HuH-7.5 (cell line): ENCODE measurements around the gene HEPH.
"Not testable (repeated sequence)": the region's sequence is repeated elsewhere in the genome, so short reads cannot be mapped to it uniquely, and the experiment has no call there.

Source experiments
- DNase-seq: peaks from one replicate; pipeline ENCODE4 v3.0.0; 2011; ENCODE audit warnings: low spot score

Gene HEPH, protein sequence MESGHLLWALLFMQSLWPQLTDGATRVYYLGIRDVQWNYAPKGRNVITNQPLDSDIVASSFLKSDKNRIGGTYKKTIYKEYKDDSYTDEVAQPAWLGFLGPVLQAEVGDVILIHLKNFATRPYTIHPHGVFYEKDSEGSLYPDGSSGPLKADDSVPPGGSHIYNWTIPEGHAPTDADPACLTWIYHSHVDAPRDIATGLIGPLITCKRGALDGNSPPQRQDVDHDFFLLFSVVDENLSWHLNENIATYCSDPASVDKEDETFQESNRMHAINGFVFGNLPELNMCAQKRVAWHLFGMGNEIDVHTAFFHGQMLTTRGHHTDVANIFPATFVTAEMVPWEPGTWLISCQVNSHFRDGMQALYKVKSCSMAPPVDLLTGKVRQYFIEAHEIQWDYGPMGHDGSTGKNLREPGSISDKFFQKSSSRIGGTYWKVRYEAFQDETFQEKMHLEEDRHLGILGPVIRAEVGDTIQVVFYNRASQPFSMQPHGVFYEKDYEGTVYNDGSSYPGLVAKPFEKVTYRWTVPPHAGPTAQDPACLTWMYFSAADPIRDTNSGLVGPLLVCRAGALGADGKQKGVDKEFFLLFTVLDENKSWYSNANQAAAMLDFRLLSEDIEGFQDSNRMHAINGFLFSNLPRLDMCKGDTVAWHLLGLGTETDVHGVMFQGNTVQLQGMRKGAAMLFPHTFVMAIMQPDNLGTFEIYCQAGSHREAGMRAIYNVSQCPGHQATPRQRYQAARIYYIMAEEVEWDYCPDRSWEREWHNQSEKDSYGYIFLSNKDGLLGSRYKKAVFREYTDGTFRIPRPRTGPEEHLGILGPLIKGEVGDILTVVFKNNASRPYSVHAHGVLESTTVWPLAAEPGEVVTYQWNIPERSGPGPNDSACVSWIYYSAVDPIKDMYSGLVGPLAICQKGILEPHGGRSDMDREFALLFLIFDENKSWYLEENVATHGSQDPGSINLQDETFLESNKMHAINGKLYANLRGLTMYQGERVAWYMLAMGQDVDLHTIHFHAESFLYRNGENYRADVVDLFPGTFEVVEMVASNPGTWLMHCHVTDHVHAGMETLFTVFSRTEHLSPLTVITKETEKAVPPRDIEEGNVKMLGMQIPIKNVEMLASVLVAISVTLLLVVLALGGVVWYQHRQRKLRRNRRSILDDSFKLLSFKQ

DNA sequence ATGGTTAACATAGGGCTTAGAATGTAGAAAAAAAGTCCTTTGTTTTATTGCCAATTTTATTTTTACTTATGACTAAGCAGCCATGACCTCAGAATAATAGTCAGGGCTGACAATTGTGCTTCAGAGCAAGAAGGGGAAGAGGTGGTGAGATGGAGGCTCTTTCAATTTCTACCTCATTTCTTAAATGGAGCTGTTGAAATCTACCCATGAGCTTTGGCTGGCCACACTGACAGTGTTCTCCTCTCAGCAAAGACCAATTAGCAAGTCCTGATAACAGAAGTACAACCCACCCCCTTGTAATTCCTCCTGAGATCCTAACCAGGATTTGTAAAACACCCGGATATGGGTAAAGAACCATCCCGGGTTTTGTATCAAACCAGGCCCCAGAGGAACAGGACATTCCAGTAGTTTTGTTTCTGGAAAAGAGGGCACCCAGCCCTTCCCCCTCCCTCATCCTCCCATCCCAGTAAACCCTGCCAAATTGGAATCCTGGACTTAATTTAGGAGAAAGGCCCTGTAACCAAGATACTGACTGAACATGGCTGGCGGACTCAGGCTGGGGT lies at the start of gene HEPH:
HEPH (plus strand) TSS at position 399 of the 563 bp plus-strand sequence. CDS start 6,324 bp downstream, outside the sequence.
- no peak for DNase-seq

DNA sequence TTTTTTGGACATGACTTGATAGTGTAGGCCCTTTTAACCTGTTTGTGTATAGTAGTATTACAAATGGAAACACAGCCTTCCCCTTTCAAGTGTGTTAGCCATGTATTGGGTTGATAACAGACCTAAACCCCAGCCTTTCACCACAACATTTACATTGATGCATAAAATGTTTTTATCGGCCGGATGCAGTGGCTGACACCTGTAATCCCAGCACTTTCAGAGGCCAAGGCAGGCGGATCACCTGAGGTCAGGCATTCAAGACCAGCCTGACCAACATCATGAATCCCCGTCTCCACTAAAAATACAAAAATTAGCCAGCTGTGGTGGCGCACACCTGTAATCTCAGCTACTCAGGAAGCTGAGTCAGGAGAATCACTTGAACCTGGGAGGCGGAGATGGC lies 45.3 kb upstream of the HEPH start:
- not testable (repeated sequence) for DNase-seq

DNA sequence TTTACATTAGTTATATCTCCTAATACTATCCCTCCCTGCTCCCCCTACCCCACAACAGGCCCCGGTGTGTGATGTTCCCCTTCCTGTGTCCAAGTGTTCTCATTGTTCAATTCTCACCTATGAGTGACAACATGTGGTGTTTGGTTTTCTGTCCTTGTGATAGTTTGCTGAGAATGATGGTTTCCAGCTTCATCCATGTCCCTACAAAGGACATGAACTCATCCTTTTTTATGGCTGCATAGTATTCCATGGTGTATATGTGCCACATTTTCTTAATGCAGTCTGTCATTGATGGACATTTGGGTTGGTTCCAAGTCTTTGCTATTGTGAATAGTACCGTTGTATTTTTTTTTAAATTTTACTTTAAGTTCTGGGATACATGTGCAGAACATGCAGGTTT lies 42.7 kb upstream of the HEPH start:
- DNase-seq: not testable (repeated sequence)

DNA sequence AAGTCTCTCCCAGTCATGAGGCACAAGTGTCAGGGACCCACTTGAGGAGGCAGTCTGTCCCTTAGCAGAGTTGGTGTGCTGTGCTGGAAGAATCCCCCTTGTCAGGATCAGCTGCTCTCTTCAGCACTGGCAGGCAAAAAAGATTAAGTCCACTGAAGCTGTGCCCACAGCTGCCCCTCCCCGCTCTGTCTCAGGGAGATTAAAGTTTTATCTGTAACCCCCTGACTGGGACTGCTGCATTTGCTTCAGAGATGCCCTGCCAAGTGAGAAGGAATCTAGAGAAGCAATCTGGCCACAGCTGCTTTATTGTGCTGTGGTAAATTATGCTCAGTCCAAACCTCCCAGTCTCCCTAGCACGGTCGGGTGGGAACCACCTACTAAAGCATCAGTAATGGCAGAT lies 37.4 kb upstream of the HEPH start:
- no peak for DNase-seq

DNA sequence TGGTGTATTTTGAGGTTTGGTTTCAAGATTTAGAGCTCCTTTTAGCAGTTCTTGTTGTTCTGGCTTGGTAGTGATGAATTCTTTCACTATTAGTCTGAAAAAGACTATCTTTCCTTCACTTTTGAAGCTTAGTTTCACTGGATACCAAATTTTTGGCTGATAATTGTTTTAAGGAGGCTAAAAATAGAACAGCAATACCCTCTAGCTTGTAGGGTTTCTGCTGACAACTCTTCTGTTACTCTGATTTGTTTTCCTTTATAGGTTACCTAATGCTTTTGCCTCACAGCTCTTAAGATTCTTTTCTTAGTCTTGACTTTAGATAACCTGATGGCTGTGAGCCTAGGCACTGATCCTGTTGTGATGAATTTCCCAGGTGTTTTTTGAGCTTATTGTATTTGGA lies 33.6 kb upstream of the HEPH start:
- no peak for DNase-seq

DNA sequence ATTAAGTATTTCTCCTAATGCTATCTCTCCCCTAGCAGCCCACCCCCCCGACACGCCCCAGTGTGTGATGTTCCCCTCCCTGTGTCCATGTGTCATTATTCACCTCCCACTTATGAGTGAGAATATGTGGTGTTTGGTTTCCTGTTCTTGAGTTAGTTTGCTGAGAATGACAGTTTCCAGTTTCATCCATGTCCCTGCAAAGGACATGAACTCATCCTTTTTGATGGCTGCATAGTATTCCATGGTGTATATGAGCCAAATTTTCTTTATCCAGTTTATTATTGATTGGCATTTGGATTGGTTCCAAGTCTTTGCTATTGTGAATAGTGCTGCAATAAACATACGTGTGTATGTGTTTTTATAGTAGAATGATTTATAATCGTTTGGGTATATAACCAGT lies 28.8 kb upstream of the HEPH start:
- not testable (repeated sequence) for DNase-seq

DNA sequence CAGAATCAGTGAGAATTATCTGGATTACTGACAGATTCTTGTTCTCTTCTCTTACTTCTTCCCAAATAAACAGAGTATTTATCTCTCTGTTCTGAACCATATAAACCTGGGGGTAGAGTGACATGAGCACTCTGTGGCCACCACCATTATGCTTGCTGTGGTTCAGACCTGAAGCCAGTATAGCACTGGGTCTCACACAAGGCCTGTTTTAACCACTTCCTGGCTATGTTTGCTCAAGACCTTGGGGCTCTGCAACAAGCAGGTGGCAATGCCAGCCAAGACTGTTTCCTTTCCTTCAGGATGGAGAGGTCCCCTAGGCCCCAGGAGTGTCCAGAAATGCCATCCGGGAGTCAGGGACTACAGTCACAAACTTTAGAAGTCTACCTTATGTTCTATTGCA lies 21.7 kb upstream of the HEPH start:
- no peak for DNase-seq

DNA sequence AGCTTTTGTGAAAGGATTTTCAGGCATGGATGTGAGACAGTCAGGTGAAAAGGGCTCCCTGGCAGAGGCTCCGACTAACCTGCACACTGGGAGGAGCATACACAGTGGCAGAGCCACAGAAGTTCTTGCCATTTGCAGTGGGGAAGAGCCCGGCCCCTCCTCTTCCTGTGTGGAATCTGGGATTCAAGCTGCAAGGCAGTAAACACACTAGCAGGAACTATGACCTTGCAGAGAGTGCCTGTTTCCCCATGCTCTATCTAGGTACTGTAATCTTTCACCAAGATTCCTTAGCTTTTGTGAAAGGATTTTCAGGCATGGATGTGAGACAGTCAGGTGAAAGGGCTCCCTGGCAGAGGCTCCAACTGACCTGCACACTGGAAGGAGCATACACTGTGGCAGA lies 19.8 kb upstream of the HEPH start:
- no peak for DNase-seq

DNA sequence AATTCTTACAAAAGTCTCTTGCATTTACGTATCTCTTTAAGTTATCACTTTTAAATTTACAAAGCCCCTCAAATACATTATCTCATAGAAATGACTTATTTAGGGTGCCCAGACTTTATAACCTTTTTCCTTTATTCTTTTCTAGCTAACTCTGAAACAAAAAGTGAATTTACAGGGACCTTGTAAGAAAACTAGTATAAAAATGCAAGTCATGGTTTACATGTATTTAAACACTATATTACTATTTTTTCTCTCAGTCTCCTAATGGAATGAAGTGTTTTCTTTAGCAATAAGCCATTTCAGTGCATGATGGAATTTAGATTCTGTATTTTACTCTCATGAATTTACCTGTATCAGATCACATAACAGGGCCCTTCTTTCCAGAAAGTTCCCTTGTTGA lies 14.5 kb upstream of the HEPH start:
- DNase-seq: no peak

DNA sequence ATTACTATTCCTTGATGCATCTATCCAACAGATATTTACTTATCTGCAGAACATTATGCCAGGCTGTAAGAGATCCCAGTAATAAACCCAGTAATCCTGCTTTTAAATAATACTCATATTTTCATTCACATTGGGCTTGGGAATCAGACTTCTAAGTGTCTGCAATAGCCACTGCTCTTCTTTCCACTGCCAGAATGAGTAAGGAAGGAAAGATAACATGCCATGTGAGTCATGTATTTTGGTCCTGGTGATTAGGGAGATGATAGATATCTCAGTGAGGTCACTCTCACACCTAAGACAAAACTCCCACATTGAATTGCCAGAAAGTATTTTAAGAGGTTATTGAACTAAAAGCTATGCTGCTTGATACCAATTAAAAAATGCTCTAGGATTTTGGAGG lies 13.9 kb upstream of the HEPH start:
- no peak for DNase-seq

DNA sequence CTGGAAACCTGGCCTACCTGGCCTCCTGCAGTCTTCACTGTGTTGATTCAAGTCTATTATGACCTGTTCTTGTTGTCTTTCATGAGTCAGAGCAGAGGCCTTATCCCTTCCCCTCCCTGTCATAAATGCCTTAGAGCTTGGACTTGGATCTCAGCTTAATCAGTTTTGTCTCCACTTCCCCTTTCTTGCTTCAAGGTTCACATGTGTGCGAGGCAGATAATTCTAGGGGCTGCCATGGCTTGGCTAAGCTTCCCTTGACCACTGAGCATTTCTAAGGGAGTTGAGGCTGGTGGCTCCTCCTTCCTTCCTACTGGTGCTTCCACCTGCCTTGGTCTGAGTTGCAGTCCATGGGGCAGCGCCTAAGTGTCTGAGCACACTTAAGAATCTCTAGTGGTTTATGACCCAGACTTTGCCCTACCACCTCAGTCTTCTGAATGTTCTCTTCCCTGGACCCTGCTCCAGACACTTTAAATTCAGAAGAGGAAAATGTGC lies 1.7 kb upstream of the HEPH start:
- DNase-seq: no peak

DNA sequence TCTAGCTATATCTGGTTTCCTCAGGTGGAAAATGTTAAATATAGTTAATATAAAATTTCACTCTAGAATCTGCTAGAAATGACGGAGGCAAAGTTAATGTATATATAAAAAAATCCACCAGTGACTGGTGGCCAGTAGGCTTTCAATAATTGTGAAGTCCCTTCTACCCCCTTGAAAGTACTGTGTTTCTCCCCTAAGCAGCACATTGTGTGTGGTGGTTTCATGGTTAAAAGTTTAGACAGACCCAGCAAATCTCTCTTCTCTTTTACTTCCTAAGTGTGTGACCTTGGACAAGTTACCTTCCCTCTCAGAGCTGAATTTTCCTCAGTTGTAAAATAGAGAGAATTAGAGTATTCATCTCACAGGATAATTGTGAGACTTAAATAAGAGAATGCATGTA lies 600 bp upstream of the HEPH start:
- no peak for DNase-seq

DNA sequence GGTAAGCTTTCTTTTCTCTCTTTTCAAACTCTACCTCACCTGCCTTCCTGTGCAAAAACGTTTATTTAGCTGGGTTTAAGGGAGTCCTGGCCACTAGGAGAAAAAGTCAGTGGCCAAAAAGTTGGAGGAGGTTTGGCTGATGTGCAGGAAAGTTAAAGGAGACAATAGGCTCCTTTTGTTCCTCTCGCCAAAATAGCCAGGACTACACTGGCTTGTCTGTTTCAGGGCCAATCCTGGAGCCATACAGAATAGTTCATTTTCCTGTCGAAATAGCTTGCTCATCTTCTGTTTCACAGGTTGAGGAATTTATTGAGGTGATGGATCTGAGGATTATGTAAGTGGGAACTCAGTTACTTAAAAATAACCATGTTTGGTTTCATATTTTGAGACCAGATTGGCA lies 423 bp downstream of the HEPH start:
- no peak for DNase-seq

DNA sequence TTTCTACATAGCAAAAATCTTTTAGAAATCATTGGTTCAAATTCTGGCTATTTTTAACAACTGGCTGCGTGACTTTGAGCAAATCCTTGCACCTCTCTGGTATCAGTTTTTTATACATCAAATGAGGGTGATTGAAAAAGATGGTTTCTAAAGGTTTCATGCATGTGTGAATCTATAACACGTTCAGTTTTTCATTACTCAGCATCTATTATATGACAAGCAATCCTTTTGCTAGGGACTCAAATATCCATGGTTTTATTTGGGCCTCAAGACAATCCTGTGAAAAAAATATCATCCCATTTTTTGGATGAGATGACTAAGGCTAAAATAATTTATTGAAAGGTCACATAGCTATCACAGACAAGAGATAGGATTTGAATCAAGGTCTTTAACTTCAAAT lies 884 bp downstream of the HEPH start:
- no peak for DNase-seq

DNA sequence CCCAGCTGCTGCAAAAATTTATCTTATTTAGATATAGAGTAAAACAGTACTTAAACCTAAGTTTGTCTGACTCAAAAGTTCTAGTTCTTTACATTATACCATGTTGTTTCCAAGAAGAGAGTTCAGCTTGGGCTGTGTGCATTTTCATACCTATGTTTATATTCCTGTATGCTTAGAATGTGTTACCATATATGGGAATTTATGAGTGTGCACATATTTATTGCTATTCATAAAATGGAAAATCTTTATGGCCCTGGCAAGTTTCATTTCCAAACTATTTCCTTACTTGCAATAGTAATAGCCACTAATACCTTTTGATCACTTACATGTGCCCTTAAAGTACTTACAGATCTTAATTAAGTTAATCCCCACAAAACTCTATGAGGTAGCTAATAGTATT lies 2.6 kb downstream of the HEPH start:
- no peak for DNase-seq

DNA sequence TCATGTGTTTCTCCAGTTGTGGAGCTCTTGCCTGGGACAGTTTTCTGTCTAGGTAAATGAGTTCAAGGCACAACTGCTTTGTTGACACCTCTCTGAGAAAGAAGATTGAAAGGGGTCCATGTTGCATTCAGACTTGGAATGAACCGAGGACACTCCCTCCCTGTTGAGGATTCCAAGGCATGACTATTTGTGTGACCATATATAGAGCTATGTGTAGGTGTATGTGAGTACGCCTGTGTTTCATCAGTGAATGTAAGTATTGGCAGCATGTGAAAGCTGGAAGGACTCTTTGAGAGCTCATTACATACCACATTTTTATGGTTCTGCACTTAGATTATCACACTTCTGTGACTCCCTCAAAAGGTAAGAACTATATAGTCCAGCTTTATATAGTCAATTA lies 3.4 kb downstream of the HEPH start:
- DNase-seq: no peak

DNA sequence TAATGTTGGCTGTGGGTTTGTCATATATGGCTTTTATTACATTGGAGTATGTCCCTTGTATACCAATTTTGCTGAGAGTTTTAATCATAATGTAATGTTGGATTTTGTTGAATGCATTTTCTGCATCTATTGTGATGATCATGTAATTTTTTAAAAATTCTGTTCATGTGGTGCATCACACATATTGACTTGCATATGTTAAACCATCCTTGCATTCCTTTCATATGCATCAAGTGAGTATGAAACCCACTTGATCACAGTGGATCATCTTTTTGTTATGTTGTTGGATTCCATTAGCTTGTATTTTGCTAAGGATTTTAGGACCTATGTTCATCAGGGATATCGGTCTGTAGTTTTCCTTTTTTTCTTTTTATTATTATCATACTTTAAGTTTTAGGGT lies 12.1 kb downstream of the HEPH start:
- DNase-seq: no peak

DNA sequence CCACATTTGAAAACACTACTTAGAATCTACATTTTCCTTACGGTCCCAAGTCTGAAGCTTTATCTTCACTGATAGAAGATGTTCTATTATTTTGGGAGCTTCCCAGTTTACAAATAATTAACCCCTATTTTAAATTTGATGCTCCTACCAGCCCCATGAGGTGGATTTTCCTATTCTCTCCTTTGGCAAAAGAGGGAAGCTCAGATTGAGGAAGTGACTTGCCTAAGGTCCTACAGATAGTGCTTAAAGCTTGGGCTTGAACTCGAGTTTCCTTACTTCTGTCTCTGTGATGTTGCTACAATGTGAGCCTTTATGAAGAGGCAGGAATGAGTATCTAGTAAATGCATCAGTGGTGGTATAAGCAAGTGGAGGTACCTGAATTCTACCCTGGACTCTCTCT lies 27.5 kb downstream of the HEPH start:
- no peak for DNase-seq

DNA sequence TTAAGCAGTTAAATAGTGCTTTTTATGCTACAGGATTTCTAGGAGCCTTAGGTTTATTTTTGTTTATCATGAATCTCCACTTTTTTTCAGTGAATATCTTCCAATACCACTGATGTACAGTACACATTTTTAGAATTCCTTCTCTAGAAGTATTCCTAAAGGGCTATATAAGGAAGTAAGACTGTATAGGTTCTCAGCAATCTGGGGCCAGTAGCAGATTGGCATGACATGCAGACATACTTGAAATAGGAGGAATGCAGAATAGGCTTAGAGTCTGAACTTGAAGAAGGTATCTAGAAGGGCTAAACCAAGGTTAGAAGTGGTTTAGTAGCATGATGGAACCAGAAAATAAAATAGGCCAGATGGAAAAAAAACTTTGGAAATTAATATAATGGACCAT lies 29.8 kb downstream of the HEPH start:
- no peak for DNase-seq

DNA sequence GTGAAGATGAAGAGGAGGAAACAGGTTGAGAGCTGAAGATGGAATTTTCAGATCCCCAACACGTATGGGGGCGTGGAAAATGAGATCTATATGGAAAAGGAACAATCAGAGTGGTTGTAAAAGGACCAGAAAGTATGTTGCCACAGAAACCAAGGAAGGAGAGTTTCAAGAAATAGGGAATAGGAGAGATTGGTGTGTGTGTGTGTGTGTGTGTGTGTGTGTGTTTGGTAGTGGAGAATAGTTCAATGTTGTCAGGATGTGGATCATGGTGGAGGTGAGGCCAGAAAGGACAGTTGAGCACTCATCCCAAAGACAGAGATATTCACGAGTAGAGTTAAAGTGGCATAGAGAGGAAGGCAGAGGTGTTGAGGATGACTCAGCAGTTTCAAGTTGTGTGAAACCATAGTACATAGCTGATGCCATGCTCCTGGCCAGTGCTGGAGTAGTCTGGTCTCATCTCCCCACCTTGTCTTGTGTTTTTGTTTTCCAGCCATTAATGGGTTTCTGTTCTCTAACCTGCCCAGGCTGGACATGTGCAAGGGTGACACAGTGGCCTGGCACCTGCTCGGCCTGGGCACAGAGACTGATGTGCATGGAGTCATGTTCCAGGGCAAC lies 36.1 kb downstream of the HEPH start:
- DNase-seq: no peak

DNA sequence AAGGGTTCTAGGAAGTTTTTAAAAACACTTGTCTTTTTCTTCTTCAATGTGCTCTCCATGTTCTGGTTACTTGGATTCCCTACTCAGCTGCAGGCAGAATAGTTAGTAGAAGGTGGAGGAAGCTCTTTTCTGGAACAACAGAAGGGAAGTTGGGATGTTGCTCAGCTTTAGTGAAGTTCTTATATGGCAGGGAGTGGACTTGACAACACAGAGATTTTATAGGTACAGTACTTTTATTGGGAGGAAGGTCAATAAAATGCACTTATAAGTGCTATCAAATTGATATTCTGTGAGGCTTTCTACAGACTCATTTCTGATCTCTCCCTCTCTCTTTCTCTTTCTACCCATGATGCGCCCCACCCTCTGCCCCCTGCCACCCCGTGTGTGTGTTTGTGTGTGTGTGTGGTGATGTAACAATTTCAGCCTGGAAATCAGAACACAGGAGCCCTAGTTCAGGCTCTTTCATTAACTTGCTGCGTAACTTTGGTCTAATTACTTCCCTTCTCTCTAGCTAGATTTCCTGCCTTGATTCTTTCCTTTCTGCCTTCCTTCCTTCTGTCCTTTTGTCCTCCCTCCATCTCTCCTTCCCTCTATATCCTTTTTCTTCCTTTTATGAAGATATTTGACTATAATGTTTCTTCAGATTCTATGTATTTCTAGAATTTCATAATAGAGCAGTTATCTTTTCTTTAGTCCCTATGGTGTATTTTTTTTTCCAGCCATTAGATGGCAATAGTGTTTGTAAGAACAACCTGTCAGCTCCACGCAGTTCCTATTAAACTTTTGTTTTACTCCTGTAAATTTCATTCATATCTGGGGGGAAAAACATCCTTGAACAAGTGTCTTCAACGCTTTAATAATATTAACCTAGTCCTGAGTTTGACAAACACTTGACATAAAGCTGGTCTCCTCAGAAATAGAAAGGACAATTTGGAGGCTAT lies 37.1 kb downstream of the HEPH start:
- DNase-seq: no peak
